ENCODE results near the gene GLB1L3. TPM values are rescaled to one million over a fixed set of nuclear protein-coding genes. Genes with fewer than 3 reads are reported as not detected.

GLB1L3 gene
- total RNA-seq, 4 donors from 2014 or later: not detected

DNA sequence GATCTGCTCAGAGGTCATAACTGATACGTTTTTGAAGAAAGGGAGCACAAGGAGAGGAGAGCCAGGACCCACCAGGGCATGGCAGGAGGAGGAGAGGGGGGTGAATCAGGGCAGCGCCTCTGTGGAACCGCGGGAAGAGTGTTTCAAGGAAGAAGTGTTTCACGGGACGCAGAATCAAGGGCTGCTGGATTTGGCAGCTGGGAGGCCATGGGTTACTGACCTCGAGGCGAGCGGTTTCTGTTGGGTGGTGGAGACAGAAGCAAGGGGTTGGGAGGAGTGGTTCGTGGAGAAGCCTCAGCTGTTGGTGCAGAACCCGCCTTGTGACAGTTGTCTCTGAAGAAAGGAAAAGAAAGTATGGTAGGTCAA is 38.6 kb upstream of the GLB1L3 start:
- TF ChIP-seq POLR2A (IDR thresholded peaks at IDR 0.05) (no peak), EP300 (IDR thresholded peaks at IDR 0.05) (no peak)
- TF ChIP-seq, protein P1, sequence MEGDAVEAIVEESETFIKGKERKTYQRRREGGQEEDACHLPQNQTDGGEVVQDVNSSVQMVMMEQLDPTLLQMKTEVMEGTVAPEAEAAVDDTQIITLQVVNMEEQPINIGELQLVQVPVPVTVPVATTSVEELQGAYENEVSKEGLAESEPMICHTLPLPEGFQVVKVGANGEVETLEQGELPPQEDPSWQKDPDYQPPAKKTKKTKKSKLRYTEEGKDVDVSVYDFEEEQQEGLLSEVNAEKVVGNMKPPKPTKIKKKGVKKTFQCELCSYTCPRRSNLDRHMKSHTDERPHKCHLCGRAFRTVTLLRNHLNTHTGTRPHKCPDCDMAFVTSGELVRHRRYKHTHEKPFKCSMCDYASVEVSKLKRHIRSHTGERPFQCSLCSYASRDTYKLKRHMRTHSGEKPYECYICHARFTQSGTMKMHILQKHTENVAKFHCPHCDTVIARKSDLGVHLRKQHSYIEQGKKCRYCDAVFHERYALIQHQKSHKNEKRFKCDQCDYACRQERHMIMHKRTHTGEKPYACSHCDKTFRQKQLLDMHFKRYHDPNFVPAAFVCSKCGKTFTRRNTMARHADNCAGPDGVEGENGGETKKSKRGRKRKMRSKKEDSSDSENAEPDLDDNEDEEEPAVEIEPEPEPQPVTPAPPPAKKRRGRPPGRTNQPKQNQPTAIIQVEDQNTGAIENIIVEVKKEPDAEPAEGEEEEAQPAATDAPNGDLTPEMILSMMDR (IDR thresholded peaks at IDR 0.05): no peak
- H3K27ac ChIP-seq: no peak overlapping the region
- H3K4me3 ChIP-seq: no peak overlapping the region
- H3K4me1 ChIP-seq: no peaks in the 10 kb centered on the region
- H3K9me3 ChIP-seq: no peaks in the 10 kb centered on the region
- DNase-seq (ENCODE audit: low spot score in 2 of 2): no peak
- 82 to 83% methylated on average over 11 of the region's 11 CpGs for WGBS, 2 donors
- no peaks in the 10 kb centered on the region for H3K27me3 ChIP-seq
- peaks cover 0 to 70% (median 4%) of the 10 kb centered on the region in 3 donors for H3K36me3 ChIP-seq

DNA sequence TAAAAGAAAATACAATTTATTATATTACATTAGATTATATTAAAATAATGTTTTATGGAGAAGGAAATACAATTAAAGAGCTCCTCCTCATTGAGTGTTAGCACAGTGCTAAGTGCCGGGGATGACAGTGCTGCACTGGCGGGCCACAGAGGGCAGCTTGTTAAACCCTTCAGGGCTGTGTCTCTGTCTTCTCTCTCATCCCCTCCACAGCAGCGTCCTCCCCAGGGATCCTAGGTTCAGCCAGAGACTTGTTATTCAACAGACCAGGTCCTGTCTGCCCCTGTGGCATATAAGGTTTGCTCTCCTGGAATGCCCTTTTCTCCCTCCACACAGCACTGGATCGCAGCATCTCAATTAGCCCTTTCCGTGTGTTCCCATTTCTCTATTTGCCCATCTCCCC is 37.2 kb upstream of the GLB1L3 start:
- Histone ChIP-seq H3K27ac (no peak overlapping the region), H3K27me3 (no peaks in the 10 kb centered on the region), H3K4me3 (no peak overlapping the region), H3K4me1 (no peaks in the 10 kb centered on the region), H3K9me3 (no peaks in the 10 kb centered on the region), H3K36me3 (peaks cover 0 to 79% (median 4%) of the 10 kb centered on the region in 3 donors)
- WGBS, 2 donors: 90 to 92% methylated on average over 5 of the region's 5 CpGs
- TF ChIP-seq EP300 (IDR thresholded peaks at IDR 0.05) (no peak), POLR2A (IDR thresholded peaks at IDR 0.05) (no peak)
- TF ChIP-seq, protein P1 (IDR thresholded peaks at IDR 0.05): no peak
- no peak for DNase-seq (ENCODE audit: low spot score in 2 of 2)

DNA sequence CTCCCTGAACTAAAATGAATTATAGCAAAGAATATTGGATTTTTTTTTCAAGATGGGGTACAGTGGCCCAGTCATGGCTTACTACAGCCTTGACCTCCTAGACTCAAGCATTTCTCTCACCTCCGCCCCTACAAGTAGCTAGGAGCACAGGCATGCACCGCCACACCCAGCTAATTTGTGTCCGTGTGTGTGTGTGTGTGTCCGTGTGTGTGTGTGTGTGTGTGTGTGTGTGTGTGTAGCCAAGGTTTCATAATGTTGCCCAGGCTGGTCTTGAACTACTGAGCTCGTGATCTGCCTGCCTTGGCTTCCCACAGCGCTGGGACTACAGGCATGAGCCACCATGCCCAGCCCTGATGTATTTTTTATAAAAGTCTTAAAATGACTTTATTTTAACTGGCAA is 35.6 kb upstream of the GLB1L3 start:
- no peaks in the 10 kb centered on the region for H3K4me1 ChIP-seq
- WGBS, 2 donors: 57 to 61% methylated on average over 6 of the region's 6 CpGs
- no peaks in the 10 kb centered on the region for H3K27me3 ChIP-seq
- no peak overlapping the region for H3K4me3 ChIP-seq
- no peak for DNase-seq (ENCODE audit: low spot score in 2 of 2)
- no peaks in the 10 kb centered on the region for H3K9me3 ChIP-seq
- TF ChIP-seq POLR2A (IDR thresholded peaks at IDR 0.05) (no peak), EP300 (IDR thresholded peaks at IDR 0.05) (no peak)
- TF ChIP-seq, protein P1 (IDR thresholded peaks at IDR 0.05): no peak
- H3K27ac ChIP-seq: no peak overlapping the region
- H3K36me3 ChIP-seq: peaks cover 0 to 85% (median 0%) of the 10 kb centered on the region in 3 donors

DNA sequence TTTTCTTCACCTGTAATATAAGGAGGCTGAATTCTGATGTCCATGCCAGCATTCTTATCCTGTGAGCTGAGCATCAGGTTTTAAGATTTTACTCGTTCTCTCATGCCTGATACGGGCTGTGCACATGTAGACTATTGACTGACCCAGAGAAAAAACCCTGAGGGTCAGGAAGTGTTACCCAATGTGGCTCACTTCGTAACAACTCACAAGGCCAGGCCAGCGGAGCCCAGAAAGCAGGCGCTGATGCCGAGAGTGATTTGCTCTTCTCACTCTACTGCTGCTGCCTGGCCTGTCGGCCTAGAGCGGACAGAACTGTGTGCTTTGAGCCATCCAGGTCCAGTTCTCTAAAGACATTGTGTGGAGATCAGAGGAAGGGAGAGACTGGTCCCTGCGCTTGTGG is 33.8 kb upstream of the GLB1L3 start:
- 73 to 80% methylated on average over 9 of the region's 9 CpGs for WGBS, 2 donors
- Histone ChIP-seq H3K4me3 (no peak overlapping the region), H3K36me3 (peaks cover 0 to 94% (median 0%) of the 10 kb centered on the region in 3 donors)

DNA sequence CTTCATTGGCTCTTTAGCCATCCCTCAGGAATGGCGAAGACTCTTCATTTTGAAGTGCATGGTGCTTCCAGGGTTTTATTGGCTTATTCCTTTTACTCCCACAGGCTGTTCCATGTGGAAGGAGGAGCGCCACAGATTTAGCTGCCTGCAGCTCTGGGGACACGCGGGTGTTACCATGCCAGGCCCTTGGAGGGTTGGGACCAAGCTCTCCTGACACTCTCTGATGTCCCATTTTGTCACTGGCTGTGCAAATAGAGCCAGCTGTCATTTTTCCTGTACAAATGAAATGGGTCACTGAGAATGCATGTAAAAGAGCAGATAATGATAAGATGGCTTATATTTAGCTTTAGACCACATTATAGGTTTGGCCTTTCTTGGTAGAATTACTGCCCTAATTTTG is 32.3 kb upstream of the GLB1L3 start:
- peaks cover 0 to 96% (median 0%) of the 10 kb centered on the region in 3 donors for H3K36me3 ChIP-seq
- no peaks in the 10 kb centered on the region for H3K27me3 ChIP-seq
- DNase-seq (ENCODE audit: low spot score in 2 of 2): no peak
- H3K9me3 ChIP-seq: no peaks in the 10 kb centered on the region
- 95 to 96% methylated on average over 4 of the region's 4 CpGs for WGBS, 2 donors
- H3K4me3 ChIP-seq: no peak overlapping the region
- TF ChIP-seq, protein P1 (IDR thresholded peaks at IDR 0.05): no peak
- TF ChIP-seq POLR2A (IDR thresholded peaks at IDR 0.05) (no peak), EP300 (IDR thresholded peaks at IDR 0.05) (no peak)
- H3K27ac ChIP-seq: no peak overlapping the region
- no peaks in the 10 kb centered on the region for H3K4me1 ChIP-seq

More for the DNA sequence above, 33.8 kb upstream of the GLB1L3 start:
- Histone ChIP-seq H3K27me3 (no peaks in the 10 kb centered on the region), H3K9me3 (no peaks in the 10 kb centered on the region), H3K27ac (no peak overlapping the region), H3K4me1 (no peaks in the 10 kb centered on the region)
- TF ChIP-seq EP300 (IDR thresholded peaks at IDR 0.05): no peak
- TF ChIP-seq, protein P1 (IDR thresholded peaks at IDR 0.05): no peak
- no peak for TF ChIP-seq POLR2A (IDR thresholded peaks at IDR 0.05)
- no peak for DNase-seq (ENCODE audit: low spot score in 2 of 2)
